Kidney epithelial cell (primary cell): ENCODE measurements around the gene ZFX. TPM values are rescaled to one million over a fixed set of nuclear protein-coding genes. Genes with fewer than 3 reads are reported as not detected.
"Not testable (repeated sequence)": the region's sequence is repeated elsewhere in the genome, so short reads cannot be mapped to it uniquely, and the experiment has no call there.

Source experiments
- DNase-seq: peaks from one replicate; pipeline ENCODE4 v3.0.0-alpha.2; 2010; ENCODE audit warnings: low read depth
- H3K27me3 ChIP-seq: 2 replicates; pipeline ENCODE4 v1.6.0; 2011; ENCODE audit warnings: low read length; ENCODE audit not compliant: control insufficient read depth, insufficient read depth
- H3K36me3 ChIP-seq: 2 replicates; pipeline ENCODE4 v1.5.1; 2011; ENCODE audit warnings: low read length; ENCODE audit not compliant: control insufficient read depth, insufficient read depth
- H3K4me3 ChIP-seq: 2 replicates; pipeline ENCODE4 v1.5.1; 2011; ENCODE audit warnings: low read depth, mild to moderate bottlenecking, control low read depth, low read length
- CTCF ChIP-seq: IDR thresholded peaks from 2 replicates; pipeline ENCODE4 v1.5.1; 2011; ENCODE audit warnings: mild to moderate bottlenecking, moderate library complexity, low read length, control low read depth, inconsistent platforms; ENCODE audit not compliant: insufficient read depth, poor library complexity, severe bottlenecking
- total RNA-seq: library from RNA; depleted of rRNA; stranded (reverse); fragments of >200 nt; gene quantifications from 2 replicates; pipeline ENCODE4 v1.2.3, GENCODE V29; 2015

Gene ZFX
- total RNA-seq, 1 donor from 2014 or later, result 19.7 TPM

DNA sequence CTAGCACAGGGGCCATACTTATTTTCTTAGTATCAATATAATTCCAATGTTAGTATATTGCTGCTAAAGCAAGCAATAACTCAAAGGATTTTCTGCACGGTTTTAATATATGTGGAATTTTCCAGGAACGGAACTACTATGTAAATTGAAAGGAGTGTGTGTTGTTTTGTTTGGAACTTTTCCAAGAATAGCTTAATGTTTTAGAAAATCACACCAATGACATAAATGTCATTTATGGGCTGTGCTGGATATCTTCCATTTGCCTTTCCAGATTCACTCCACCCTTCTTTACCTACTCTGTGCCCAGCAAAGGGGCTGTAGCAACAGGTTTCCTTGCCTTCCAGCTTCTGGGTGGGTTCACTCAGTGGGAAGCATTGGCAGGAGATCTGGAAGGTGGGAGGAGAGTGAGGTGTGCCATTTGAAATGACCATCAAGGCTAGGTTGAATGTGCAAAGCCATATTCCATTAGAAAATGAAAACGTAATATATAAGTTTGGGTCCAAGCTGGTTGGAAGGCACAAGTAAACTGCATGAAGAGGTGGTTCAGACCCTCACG is 25.2 kb upstream of the ZFX start:
- no peaks in the 10 kb centered on the region for H3K36me3 ChIP-seq
- no peak for TF ChIP-seq CTCF
- DNase-seq, result no peak
- no peak overlapping the region for H3K4me3 ChIP-seq
- H3K27me3 ChIP-seq, result peaks cover 8% of the 10 kb centered on the region

GRCh38 chrX:24125028-24125612 is 24.4 kb upstream of the ZFX start:
- H3K4me3 ChIP-seq, result no peak overlapping the region
- peaks cover 8% of the 10 kb centered on the region for H3K27me3 ChIP-seq
- TF ChIP-seq CTCF, result no peak
- H3K36me3 ChIP-seq, result no peaks in the 10 kb centered on the region
- DNase-seq, result no peak

DNA sequence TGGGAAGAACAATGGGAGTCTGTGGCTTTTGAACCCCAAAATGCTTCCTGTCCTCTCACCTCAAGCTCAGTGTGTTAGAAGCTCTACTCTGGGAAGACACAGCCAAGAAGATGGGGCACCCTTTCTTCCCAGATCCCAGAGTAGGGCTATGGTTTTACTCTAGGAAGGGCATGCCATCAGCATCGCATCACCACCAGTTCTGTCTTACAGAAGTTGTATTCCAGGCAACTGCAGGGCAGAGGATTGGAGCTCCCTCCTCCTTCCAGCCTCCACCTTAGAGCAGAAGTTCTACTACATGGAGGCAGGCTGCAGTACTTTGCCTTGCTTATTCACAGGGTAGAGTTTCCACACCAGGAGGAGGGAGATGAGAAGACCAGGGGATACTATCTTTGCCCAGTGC is 18.1 kb upstream of the ZFX start:
- DNase-seq, result no peak
- H3K27me3 ChIP-seq, result no peaks in the 10 kb centered on the region
- no peak overlapping the region for H3K4me3 ChIP-seq
- TF ChIP-seq CTCF, result no peak
- no peaks in the 10 kb centered on the region for H3K36me3 ChIP-seq

- H3K36me3 ChIP-seq, result no peaks in the 10 kb centered on the region
- no peak overlapping the region for H3K4me3 ChIP-seq
- no peak for DNase-seq
- TF ChIP-seq CTCF, result no peak
- H3K27me3 ChIP-seq, result no peaks in the 10 kb centered on the region
Observed at GRCh38 chrX:24133312-24133711, 16.2 kb upstream of the ZFX start.

DNA sequence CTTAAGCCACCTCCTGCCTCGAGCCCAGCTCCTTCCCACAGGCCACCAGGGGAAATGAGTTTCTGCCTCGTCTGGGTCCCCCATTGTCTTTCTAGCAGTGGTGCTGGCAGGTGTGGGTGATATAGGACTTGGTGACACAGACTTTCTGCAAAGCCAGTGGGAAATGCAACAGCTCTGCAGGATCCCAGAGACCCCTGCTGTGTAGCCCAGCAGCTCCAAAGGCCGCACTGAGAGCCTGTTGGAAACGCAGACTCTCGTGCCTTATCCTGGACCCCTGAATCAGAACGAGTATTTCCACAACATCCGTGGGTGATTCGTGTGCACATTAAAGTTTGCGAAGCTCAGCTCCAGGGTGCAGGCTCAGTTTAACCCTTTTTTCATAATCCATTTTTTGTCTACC is 13.8 kb upstream of the ZFX start:
- not testable (repeated sequence) for H3K4me3 ChIP-seq, H3K36me3 ChIP-seq, H3K27me3 ChIP-seq, DNase-seq

GRCh38 chrX:24137192-24137591 is 12.3 kb upstream of the ZFX start:
- Histone ChIP-seq H3K36me3 (no peaks in the 10 kb centered on the region), H3K4me3 (no peak overlapping the region), H3K27me3 (no peaks in the 10 kb centered on the region)
- no peak for TF ChIP-seq CTCF
- no peak for DNase-seq

GRCh38 chrX:24143982-24144381 is 5.5 kb upstream of the ZFX start:
- not testable (repeated sequence) for H3K36me3 ChIP-seq, H3K27me3 ChIP-seq, H3K4me3 ChIP-seq, DNase-seq
